Type B pancreatic cell (in vitro differentiated cells): ENCODE results near the gene NOP9. TPM values are rescaled to one million over a fixed set of nuclear protein-coding genes. Genes with fewer than 3 reads are reported as not detected.

Experiments used
- DNase-seq: peaks from one replicate; pipeline ENCODE4 v3.0.0; 2021; ENCODE audit warnings: mixed read lengths; ENCODE audit not compliant: unreplicated experiment; ENCODE audit errors: extremely low spot score
- H3K27ac Mint-ChIP-seq: 2 replicates; pipeline ENCODE4 v1.8.0; 2021; ENCODE audit warnings: mild to moderate bottlenecking, mixed read lengths
- H3K27me3 Mint-ChIP-seq: 2 replicates; pipeline ENCODE4 v1.8.0; 2021; ENCODE audit warnings: mixed read lengths
- H3K36me3 Mint-ChIP-seq: 2 replicates; pipeline ENCODE4 v1.8.0; 2021; ENCODE audit warnings: mixed read lengths
- H3K4me1 Mint-ChIP-seq: one replicate; pipeline ENCODE4 v1.8.0; 2021; ENCODE audit warnings: mixed read lengths; ENCODE audit not compliant: unreplicated experiment
- H3K4me3 Mint-ChIP-seq: 2 replicates; pipeline ENCODE4 v1.8.0; 2021; ENCODE audit warnings: mild to moderate bottlenecking, mixed read lengths
- H3K9me3 Mint-ChIP-seq: 2 replicates; pipeline ENCODE4 v1.8.0; 2021; ENCODE audit warnings: mixed read lengths
- CTCF ChIP-seq: fragments of 200-600 bp; sonication (generic); conservative IDR thresholded peaks from 2 replicates; pipeline ENCODE4 v1.5.0; 2021; ENCODE audit warnings: antibody characterized with exemption, mild to moderate bottlenecking
- long read RNA-seq: library from polyadenylated mRNA; unstranded; transcript quantifications from one replicate; pipeline ENCODE4 v2.0.0, GENCODE V29; 2020
- total RNA-seq: library from RNA; stranded (reverse); gene quantifications from 2 replicates; pipeline ENCODE4 v1.2.1, GENCODE V29; 2021; ENCODE audit warnings: low replicate concordance

The NOP9 gene
- total RNA-seq, result 26.2 and 33.9 TPM in 2 replicates
- long read RNA-seq, full-length matches to known transcripts, result 2 of 12 reads
- long read RNA-seq, partial matches to known transcripts, result 0 of 12 reads
- long read RNA-seq, other reads (novel, unspliced or antisense), result 10 of 12 reads

GRCh38 chr14:24299255-24300191 is at the start of gene NOP9, which contains the start of gene DHRS1:
Gene NOP9 (plus strand): TSS chr14:24299850. CDS start chr14:24299955, 105 bp downstream.
Gene DHRS1 (minus strand): TSS chr14:24299780. CDS start chr14:24299106, 674 bp downstream.
- Mint-ChIP-seq H3K27me3 (no peaks in the 10 kb centered on the region), H3K36me3 (peaks cover 7% of the 10 kb centered on the region), H3K4me1 (peaks cover 33% of the 10 kb centered on the region), H3K4me3 (peak within 1 kb of the TSS; percentile 95), H3K9me3 (no peaks in the 10 kb centered on the region), H3K27ac (peak within 1 kb of the TSS; percentile 98)
- TF ChIP-seq CTCF, result no peak
- DNase-seq, result peak; percentile 95

GRCh38 chr14:24250354-24250753 is 49.3 kb upstream of the NOP9 start:
- peaks cover 4% of the 10 kb centered on the region for H3K27me3 Mint-ChIP-seq
- H3K36me3 Mint-ChIP-seq, result no peaks in the 10 kb centered on the region
- TF ChIP-seq CTCF, result no peak
- no peaks in the 10 kb centered on the region for H3K4me1 Mint-ChIP-seq
- H3K4me3 Mint-ChIP-seq, result no peak overlapping the region
- no peaks in the 10 kb centered on the region for H3K9me3 Mint-ChIP-seq
- no peak for DNase-seq
- H3K27ac Mint-ChIP-seq, result no peak overlapping the region

GRCh38 chr14:24251880-24252288 is 47.8 kb upstream of the NOP9 start:
- Mint-ChIP-seq H3K27me3 (peaks cover 4% of the 10 kb centered on the region), H3K27ac (no peak overlapping the region), H3K9me3 (no peaks in the 10 kb centered on the region), H3K4me3 (no peak overlapping the region), H3K36me3 (no peaks in the 10 kb centered on the region), H3K4me1 (no peaks in the 10 kb centered on the region)
- no peak for DNase-seq
- TF ChIP-seq CTCF, result no peak

- no peak overlapping the region for H3K27ac Mint-ChIP-seq
- no peak for DNase-seq
- no peaks in the 10 kb centered on the region for H3K4me1 Mint-ChIP-seq
- TF ChIP-seq CTCF, result no peak
- H3K4me3 Mint-ChIP-seq, result no peak overlapping the region
- H3K27me3 Mint-ChIP-seq, result peaks cover 2% of the 10 kb centered on the region
- no peaks in the 10 kb centered on the region for H3K36me3 Mint-ChIP-seq
- no peaks in the 10 kb centered on the region for H3K9me3 Mint-ChIP-seq
Measured at GRCh38 chr14:24252289-24253124, 47.1 kb upstream of the NOP9 start.

GRCh38 chr14:24253936-24254335 is 45.7 kb upstream of the NOP9 start:
- no peaks in the 10 kb centered on the region for H3K36me3 Mint-ChIP-seq
- peak overlapping the region; percentile 31 for H3K27ac Mint-ChIP-seq
- no peaks in the 10 kb centered on the region for H3K4me1 Mint-ChIP-seq
- DNase-seq, result no peak
- no peak for TF ChIP-seq CTCF
- no peak overlapping the region for H3K4me3 Mint-ChIP-seq
- H3K27me3 Mint-ChIP-seq, result no peaks in the 10 kb centered on the region
- no peaks in the 10 kb centered on the region for H3K9me3 Mint-ChIP-seq
